ENCODE data around the gene POLE.

Gene POLE

DNA sequence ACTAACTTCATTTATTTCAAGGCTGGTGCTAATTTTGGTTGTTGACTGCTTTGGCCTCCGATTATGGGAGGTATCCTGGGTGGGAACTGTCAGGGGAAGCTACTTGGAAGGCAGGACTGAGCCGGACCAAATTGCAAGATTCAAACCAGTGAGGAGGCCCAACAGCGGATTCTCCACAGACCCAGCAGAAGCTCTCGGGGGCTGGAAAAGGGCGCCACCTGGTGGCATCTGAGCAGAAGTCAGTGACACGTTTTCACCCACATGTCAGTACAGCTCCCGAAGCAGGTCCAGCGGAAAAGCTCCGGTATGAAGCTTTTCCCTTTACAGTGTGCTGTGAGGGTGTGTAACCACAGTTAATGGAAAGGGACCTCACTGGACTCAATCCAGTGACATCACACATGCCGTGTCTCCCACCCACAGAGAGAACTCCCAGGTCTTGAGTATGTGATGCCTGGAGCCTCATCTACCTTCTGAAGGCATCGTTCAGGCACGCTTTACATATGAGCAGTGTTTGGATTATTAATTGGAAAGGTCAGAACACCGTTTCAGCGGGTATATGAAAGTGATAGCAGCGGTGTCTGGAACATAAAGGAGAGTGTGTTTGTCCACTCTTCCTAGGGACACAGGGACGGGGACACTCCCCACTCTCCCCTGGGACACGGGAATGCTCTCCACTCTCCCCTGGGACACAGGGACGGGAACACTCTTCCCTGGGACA is 72.1 kb downstream of the POLE start:
- CTCF ChIA-PET: interaction anchor here (0.9 to 10.8 kb wide), 10 partner anchors 11 to 201 kb away, joined by 3 to 147 read pairs (median 4); no protein-coding TSS in a partner anchor
- Histone ChIP-seq H3K4me3 (ENCODE audit: control insufficient read depth in 1 of 7, extremely low read depth in 1 of 7, insufficient read depth in 4 of 7, low read depth in 2 of 7, low read length in 6 of 7) (no peak overlapping the region), H3K36me3 (ENCODE audit: control insufficient read depth in 4 of 4, insufficient read depth in 4 of 4, low read length in 3 of 4) (no peaks in the 10 kb centered on the region), H3K27ac (ENCODE audit: insufficient read depth in 1 of 2, low read depth in 1 of 2, low read length in 2 of 2, poor library complexity in 1 of 2, severe bottlenecking in 2 of 2) (no peak overlapping the region), H3K27me3 (replicated peaks in 2 of 5; ENCODE audit: control insufficient read depth in 4 of 5, insufficient read depth in 5 of 5, low read length in 4 of 5) (peaks cover 13 to 64% (median 14%) of the 10 kb centered on the region in 5 experiments), H3K4me1 (ENCODE audit: control extremely low read depth in 1 of 4, control insufficient read depth in 4 of 4, insufficient read depth in 4 of 4, low read length in 3 of 4) (peaks cover 0 to 10% (median 6%) of the 10 kb centered on the region in 4 experiments), H3K9me3 (ENCODE audit: control extremely low read depth in 1 of 5, control insufficient read depth in 4 of 5, insufficient read depth in 2 of 5, low read depth in 1 of 5, low read length in 4 of 5) (peaks cover 0 to 37% (median 24%) of the 10 kb centered on the region in 5 experiments)
- POLR2A ChIA-PET: interaction anchor here (0.9 to 1.4 kb wide), 3 partner anchors 12 to 55 kb away, joined by 3 to 6 read pairs (median 3); no protein-coding TSS in a partner anchor
- peak; percentile 82 to 91 (median 87) for DNase-seq
- whole genome bisulfite sequencing (ENCODE audit: insufficient coverage): 33% methylated on average over 18 of the region's 18 CpGs

DNA sequence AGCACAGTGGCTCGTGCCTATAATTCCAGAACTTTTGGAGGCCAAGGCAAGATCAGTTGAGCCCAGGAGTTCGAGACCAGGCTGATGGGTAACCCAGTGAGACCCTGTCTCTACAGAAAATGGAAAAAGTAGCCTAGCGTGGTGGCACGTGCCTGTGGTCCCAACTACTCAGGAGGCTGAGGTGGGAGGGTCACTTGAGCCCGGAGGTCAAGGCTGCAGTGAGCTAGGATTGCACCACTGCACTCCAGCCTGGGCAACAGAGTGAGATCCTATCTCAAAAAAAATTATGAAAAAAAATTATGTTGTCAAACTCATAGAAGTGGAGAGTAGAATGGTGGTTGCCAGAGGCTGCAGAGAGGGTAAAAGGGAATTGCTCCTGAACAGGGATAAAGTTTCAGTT is 73.1 kb downstream of the POLE start:
- peaks cover 13 to 62% (median 20%) of the 10 kb centered on the region in 5 experiments for H3K27me3 ChIP-seq (replicated peaks in 2 of 5; ENCODE audit: control insufficient read depth in 4 of 5, insufficient read depth in 5 of 5, low read length in 4 of 5)
- no peak overlapping the region for H3K27ac ChIP-seq (ENCODE audit: insufficient read depth in 1 of 2, low read depth in 1 of 2, low read length in 2 of 2, poor library complexity in 1 of 2, severe bottlenecking in 2 of 2)
- ChIA-PET POLR2A (interaction anchor here (0.6 to 1.4 kb wide), 3 partner anchors 11 to 18 kb away, joined by 3 to 6 read pairs (median 3); no protein-coding TSS in a partner anchor), CTCF (interaction anchor here (1.1 to 10.8 kb wide), 6 partner anchors 8 to 200 kb away, joined by 3 to 147 read pairs (median 4); no protein-coding TSS in a partner anchor)
- no peak for DNase-seq
- H3K9me3 ChIP-seq (ENCODE audit: control extremely low read depth in 1 of 5, control insufficient read depth in 4 of 5, insufficient read depth in 2 of 5, low read depth in 1 of 5, low read length in 4 of 5): peaks cover 0 to 37% (median 24%) of the 10 kb centered on the region in 5 experiments
- H3K36me3 ChIP-seq (ENCODE audit: control insufficient read depth in 4 of 4, insufficient read depth in 4 of 4, low read length in 3 of 4): no peaks in the 10 kb centered on the region
- peaks cover 0 to 12% (median 7%) of the 10 kb centered on the region in 4 experiments for H3K4me1 ChIP-seq (ENCODE audit: control extremely low read depth in 1 of 4, control insufficient read depth in 4 of 4, insufficient read depth in 4 of 4, low read length in 3 of 4)
- no peak overlapping the region for H3K4me3 ChIP-seq (ENCODE audit: control insufficient read depth in 1 of 7, extremely low read depth in 1 of 7, insufficient read depth in 4 of 7, low read depth in 2 of 7, low read length in 6 of 7)
- 75% methylated on average over 2 of the region's 5 CpGs for WGBS (ENCODE audit: insufficient coverage)

DNA sequence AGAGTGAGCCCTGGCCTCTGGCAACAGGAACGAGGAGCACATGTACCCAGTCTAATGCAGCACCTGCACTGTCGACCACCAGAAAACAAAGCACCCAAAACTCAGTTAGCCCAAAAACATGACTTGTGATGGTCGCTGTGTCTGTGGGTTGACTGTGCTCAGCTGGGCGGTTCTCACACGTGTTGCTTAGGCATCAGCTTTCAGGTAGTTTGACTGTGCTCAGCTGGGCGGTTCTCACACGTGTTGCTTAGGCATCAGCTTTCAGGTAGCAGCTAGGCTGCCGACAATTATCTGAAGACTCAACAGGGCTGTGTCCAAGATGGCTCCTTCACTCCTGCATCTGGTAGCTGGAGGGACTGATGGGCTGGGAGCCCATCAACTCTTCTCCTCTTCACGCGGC is 75.5 kb downstream of the POLE start:
- WGBS (ENCODE audit: insufficient coverage): 92% methylated on average over 9 of the region's 10 CpGs
- no peak for DNase-seq
- H3K27ac ChIP-seq (ENCODE audit: insufficient read depth in 1 of 2, low read depth in 1 of 2, low read length in 2 of 2, poor library complexity in 1 of 2, severe bottlenecking in 2 of 2): no peak overlapping the region
- ChIA-PET POLR2A (no interaction called here), CTCF (interaction anchor here (0.9 to 10.8 kb wide), 4 partner anchors 9 to 198 kb away, joined by 3 to 147 read pairs (median 8); no protein-coding TSS in a partner anchor)
- peaks cover 0 to 10% (median 4%) of the 10 kb centered on the region in 4 experiments for H3K4me1 ChIP-seq (ENCODE audit: control extremely low read depth in 1 of 4, control insufficient read depth in 4 of 4, insufficient read depth in 4 of 4, low read length in 3 of 4)
- H3K36me3 ChIP-seq (ENCODE audit: control insufficient read depth in 4 of 4, insufficient read depth in 4 of 4, low read length in 3 of 4): no peaks in the 10 kb centered on the region
- peaks cover 4 to 63% (median 26%) of the 10 kb centered on the region in 5 experiments for H3K27me3 ChIP-seq (replicated peaks in 2 of 5; ENCODE audit: control insufficient read depth in 4 of 5, insufficient read depth in 5 of 5, low read length in 4 of 5)
- peaks cover 0 to 23% (median 11%) of the 10 kb centered on the region in 5 experiments for H3K9me3 ChIP-seq (ENCODE audit: control extremely low read depth in 1 of 5, control insufficient read depth in 4 of 5, insufficient read depth in 2 of 5, low read depth in 1 of 5, low read length in 4 of 5)
- no peak overlapping the region for H3K4me3 ChIP-seq (ENCODE audit: control insufficient read depth in 1 of 7, extremely low read depth in 1 of 7, insufficient read depth in 4 of 7, low read depth in 2 of 7, low read length in 6 of 7)

DNA sequence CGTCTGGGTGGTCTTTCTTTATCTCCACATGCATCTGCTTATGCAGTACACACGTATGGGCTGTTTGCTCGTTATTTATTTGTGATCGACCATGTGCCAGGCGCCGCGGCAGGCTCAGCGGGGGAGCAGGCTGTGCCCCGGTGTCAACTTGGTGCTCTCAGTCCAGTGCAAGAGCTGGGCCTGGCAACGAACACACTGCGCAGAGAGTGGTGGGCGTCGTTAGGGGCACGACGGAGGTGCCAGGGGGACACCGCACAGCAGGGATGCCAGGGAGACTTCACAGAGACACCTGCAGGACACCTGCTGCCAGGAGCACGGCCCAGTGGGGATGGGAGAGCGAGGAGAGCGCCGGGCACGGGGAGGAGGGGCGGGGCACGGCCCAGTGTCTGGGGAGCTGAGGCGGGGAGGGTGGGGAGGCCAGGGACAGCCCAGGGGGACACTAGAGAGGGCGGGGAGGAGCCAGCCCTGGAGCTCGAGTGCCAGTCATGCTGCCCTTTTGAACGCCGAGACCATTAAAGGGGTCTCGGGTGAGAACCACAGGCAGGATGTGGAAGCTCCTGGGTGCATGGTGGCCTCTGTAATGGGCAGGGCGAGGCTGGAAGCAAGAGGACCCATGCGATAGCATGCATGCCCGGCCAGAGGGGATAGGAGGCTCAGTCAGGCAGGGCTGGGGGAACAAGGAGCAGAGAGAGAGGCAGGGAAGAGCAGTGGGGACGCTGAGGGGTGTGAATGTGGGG is 76.1 kb downstream of the POLE start:
- DNase-seq: no peak
- ChIA-PET CTCF (interaction anchor here (0.9 to 10.8 kb wide), 4 partner anchors 9 to 197 kb away, joined by 3 to 147 read pairs (median 8); no protein-coding TSS in a partner anchor), POLR2A (no interaction called here)
- 81% methylated on average over 26 of the region's 33 CpGs for WGBS (ENCODE audit: insufficient coverage)
- Histone ChIP-seq H3K4me3 (ENCODE audit: control insufficient read depth in 1 of 7, extremely low read depth in 1 of 7, insufficient read depth in 4 of 7, low read depth in 2 of 7, low read length in 6 of 7) (peak overlapping the region in 2 of 7 experiments; percentile 64 to 72), H3K9me3 (ENCODE audit: control extremely low read depth in 1 of 5, control insufficient read depth in 4 of 5, insufficient read depth in 2 of 5, low read depth in 1 of 5, low read length in 4 of 5) (peaks cover 0 to 17% (median 6%) of the 10 kb centered on the region in 5 experiments), H3K27me3 (replicated peaks in 2 of 5; ENCODE audit: control insufficient read depth in 4 of 5, insufficient read depth in 5 of 5, low read length in 4 of 5) (peaks cover 4 to 62% (median 26%) of the 10 kb centered on the region in 5 experiments), H3K36me3 (ENCODE audit: control insufficient read depth in 4 of 4, insufficient read depth in 4 of 4, low read length in 3 of 4) (no peaks in the 10 kb centered on the region), H3K27ac (ENCODE audit: insufficient read depth in 1 of 2, low read depth in 1 of 2, low read length in 2 of 2, poor library complexity in 1 of 2, severe bottlenecking in 2 of 2) (no peak overlapping the region), H3K4me1 (ENCODE audit: control extremely low read depth in 1 of 4, control insufficient read depth in 4 of 4, insufficient read depth in 4 of 4, low read length in 3 of 4) (peaks cover 0 to 10% (median 4%) of the 10 kb centered on the region in 4 experiments)

DNA sequence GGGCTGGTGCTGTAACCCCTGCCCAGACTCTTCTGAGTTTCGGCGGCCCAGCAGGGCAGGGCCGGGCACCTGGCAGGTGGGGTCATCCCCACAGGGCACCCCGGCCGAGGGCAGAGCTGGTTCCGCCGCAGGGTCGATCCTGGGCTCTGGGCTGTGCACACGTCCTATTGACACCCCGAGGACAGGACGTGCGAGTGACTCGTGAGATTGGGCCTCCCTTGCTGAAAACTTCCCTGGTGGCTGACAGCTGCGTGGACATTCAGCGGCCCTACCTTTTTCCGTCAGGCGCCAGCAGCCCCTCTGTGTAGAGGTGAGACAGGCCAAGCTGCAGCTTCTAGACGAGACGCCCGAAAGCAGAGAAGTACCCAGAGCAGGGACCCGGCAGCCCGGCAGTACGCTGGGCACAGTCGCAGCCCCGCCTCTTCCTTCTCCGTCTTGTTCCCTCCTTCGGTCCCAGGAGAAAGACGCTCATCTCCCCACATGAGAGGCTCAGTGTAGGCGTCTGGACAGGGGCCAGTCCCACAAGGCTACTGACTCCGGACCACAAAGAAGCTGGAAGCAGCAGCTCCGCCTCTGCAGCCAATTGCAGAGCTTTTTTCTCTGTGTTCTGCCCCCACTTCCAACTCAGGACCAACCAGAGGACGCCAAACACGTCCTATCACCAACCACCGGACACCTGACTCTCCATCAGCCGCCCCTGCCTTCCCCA is 76.9 kb downstream of the POLE start, which contains the start of gene LRCOL1:
Gene LRCOL1 (minus strand): TSS at position 532 of the 709 bp plus-strand sequence. CDS start 4,331 bp downstream, outside the sequence.
- ChIA-PET CTCF (interaction anchor here (1.0 to 10.8 kb wide), 6 partner anchors 8 to 196 kb away, joined by 4 to 147 read pairs (median 4); no protein-coding TSS in a partner anchor), POLR2A (no interaction called here)
- 31% methylated on average over 34 of the region's 35 CpGs for WGBS (ENCODE audit: insufficient coverage)
- Histone ChIP-seq H3K4me3 (ENCODE audit: control insufficient read depth in 1 of 7, extremely low read depth in 1 of 7, insufficient read depth in 4 of 7, low read depth in 2 of 7, low read length in 6 of 7) (peak within 1 kb of the TSS in 5 of 7 experiments; percentile 23 to 72 (median 64)), H3K36me3 (ENCODE audit: control insufficient read depth in 4 of 4, insufficient read depth in 4 of 4, low read length in 3 of 4) (no peaks in the 10 kb centered on the region), H3K4me1 (ENCODE audit: control extremely low read depth in 1 of 4, control insufficient read depth in 4 of 4, insufficient read depth in 4 of 4, low read length in 3 of 4) (peaks cover 0 to 10% (median 4%) of the 10 kb centered on the region in 4 experiments), H3K27me3 (replicated peaks in 2 of 5; ENCODE audit: control insufficient read depth in 4 of 5, insufficient read depth in 5 of 5, low read length in 4 of 5) (peaks cover 3 to 60% (median 26%) of the 10 kb centered on the region in 5 experiments), H3K27ac (ENCODE audit: insufficient read depth in 1 of 2, low read depth in 1 of 2, low read length in 2 of 2, poor library complexity in 1 of 2, severe bottlenecking in 2 of 2) (no peak within 1 kb of the TSS), H3K9me3 (ENCODE audit: control extremely low read depth in 1 of 5, control insufficient read depth in 4 of 5, insufficient read depth in 2 of 5, low read depth in 1 of 5, low read length in 4 of 5) (peaks cover 0 to 10% (median 3%) of the 10 kb centered on the region in 5 experiments)
- DNase-seq: no peak
